ENCODE measurements around the gene SHBG. TPM values are rescaled to one million over a fixed set of nuclear protein-coding genes. Genes with fewer than 3 reads are reported as not detected.

Gene SHBG
- total RNA-seq, 2 experiments from 2014 or later = not detected

DNA sequence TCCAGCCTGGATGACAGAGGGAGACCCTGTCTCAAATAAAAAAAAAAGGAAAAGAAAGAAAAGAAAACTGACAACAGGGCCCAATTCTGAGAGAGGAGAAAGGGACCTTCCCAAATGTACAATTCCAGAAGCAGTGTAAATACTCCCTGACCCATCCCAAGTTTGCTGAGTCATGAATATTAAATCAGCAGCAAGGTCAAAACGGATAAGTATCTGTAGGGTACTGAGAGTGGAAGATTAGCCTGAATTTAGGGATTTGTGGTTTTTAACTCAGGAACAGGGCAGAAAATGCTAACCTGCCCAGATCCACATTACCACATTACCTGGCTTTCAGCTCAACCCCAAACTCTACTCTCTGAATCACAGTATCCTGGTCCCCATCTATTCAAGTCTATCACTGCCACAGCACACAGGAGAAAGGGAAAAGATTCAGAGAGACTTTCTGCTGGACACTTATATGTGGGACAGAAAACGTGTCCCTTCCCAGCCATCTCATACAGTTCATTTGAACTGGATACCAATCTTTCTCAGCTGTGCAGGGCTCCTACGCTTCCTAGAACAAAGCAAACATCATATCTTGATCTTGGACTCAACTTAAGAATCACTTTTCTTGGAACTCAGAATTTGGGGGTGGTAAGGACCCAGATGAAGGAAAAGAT, 18.2 kb upstream of the SHBG start:
- no peak for ATAC-seq
- ChIA-PET CTCF (interaction anchor here (1.0 to 3.1 kb wide), 5 partner anchors 14 to 88 kb away, joined by 3 to 15 read pairs (median 3); partner anchors contain the start of genes SOX15 and TP53), POLR2A (interaction anchor here (0.6 to 0.9 kb wide), 3 partner anchors 103 to 636 kb away, joined by 3 to 4 read pairs (median 3); partner anchors contain the start of gene CTC1)
- TF ChIP-seq, protein P1, sequence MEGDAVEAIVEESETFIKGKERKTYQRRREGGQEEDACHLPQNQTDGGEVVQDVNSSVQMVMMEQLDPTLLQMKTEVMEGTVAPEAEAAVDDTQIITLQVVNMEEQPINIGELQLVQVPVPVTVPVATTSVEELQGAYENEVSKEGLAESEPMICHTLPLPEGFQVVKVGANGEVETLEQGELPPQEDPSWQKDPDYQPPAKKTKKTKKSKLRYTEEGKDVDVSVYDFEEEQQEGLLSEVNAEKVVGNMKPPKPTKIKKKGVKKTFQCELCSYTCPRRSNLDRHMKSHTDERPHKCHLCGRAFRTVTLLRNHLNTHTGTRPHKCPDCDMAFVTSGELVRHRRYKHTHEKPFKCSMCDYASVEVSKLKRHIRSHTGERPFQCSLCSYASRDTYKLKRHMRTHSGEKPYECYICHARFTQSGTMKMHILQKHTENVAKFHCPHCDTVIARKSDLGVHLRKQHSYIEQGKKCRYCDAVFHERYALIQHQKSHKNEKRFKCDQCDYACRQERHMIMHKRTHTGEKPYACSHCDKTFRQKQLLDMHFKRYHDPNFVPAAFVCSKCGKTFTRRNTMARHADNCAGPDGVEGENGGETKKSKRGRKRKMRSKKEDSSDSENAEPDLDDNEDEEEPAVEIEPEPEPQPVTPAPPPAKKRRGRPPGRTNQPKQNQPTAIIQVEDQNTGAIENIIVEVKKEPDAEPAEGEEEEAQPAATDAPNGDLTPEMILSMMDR (IDR thresholded peaks at IDR 0.05) = no peak
- DNase-seq = no peak
- Mint-ChIP-seq H3K9me3 (no peaks in the 10 kb centered on the region), H3K27ac (no peak overlapping the region), H3K4me1 (ENCODE audit: low read depth) (peaks cover 34% of the 10 kb centered on the region), H3K4me3 (peak overlapping the region; percentile 6), H3K36me3 (ENCODE audit: low read depth) (peaks cover 7% of the 10 kb centered on the region), H3K27me3 (no peaks in the 10 kb centered on the region)
- intact Hi-C loops (cut with micrococcal nuclease) = no loop called here

DNA sequence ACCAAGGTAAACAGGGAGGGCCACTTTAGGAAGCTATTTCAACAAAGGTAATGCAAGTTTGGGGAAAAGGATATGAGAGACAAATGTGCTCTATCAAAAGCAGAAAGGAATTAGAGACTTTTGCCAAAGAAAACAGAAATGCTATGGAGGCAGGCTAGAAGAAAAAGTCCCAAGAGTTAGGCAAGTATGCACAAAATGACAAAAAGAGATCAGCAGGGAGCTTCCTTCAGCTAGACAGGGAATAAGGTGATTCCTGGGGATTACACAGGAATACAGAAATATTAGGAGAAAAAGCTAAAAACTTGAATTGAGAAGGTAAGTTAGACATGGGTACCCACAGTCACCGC, 17.7 kb upstream of the SHBG start:
- no peak for ATAC-seq
- intact Hi-C loops (cut with micrococcal nuclease) = no loop called here
- TF ChIP-seq, protein P1 (IDR thresholded peaks at IDR 0.05) = no peak
- H3K27ac Mint-ChIP-seq = no peak overlapping the region
- H3K4me3 Mint-ChIP-seq = peak overlapping the region; percentile 6
- H3K9me3 Mint-ChIP-seq = no peaks in the 10 kb centered on the region
- peaks cover 34% of the 10 kb centered on the region for H3K4me1 Mint-ChIP-seq (ENCODE audit: low read depth)
- DNase-seq = no peak
- peaks cover 7% of the 10 kb centered on the region for H3K36me3 Mint-ChIP-seq (ENCODE audit: low read depth)
- H3K27me3 Mint-ChIP-seq = no peaks in the 10 kb centered on the region
- ChIA-PET POLR2A (interaction anchor here (0.5 to 0.9 kb wide), 3 partner anchors 104 to 163 kb away, joined by 3 to 4 read pairs (median 3); no protein-coding TSS in a partner anchor), CTCF (interaction anchor here (1.2 to 3.1 kb wide), 4 partner anchors 22 to 89 kb away, joined by 3 to 15 read pairs (median 4); partner anchors contain the start of genes SOX15 and TP53)

DNA sequence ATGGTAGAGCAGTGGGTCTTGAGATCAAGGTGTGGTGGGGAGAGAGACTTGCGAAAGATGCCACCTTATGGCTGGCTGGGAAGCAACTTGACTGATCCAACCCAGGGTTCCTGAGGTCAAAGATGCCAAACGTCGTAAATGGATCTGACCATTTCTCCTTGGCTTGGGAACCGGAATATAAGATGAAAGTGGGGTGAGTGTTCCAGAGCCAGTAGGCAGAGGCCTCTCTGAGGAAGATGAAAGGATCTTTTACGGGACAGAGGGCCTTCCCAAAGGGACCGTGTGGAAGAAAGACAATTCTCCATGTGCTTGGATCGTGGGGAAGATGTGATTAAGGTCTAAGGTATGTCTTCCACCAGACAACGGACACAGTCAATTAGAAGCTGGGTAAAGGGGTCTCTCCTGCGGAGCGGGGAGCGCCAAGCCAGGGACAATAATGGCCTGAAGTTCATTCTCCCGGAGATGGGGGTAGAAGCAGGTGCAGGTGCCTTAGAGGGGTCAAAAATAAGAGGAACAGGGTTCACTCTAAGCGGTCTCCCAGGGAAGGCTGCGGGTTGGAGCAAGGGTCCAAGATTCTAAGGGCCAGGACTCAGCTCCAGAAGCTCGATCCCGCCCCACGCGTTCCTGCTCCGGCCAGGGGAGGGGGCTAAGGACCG, 16.0 kb upstream of the SHBG start:
- Mint-ChIP-seq H3K36me3 (ENCODE audit: low read depth) (peaks cover 7% of the 10 kb centered on the region), H3K27ac (peak overlapping the region; percentile 86), H3K27me3 (no peaks in the 10 kb centered on the region), H3K9me3 (no peaks in the 10 kb centered on the region), H3K4me1 (ENCODE audit: low read depth) (peaks cover 34% of the 10 kb centered on the region), H3K4me3 (peak overlapping the region; percentile 90)
- TF ChIP-seq, protein P1 (IDR thresholded peaks at IDR 0.05) = no peak
- ChIA-PET CTCF (interaction anchor here (0.7 to 3.1 kb wide), 7 partner anchors 9 to 334 kb away, joined by 3 to 15 read pairs (median 3); partner anchors contain the start of genes ATP1B2 and SOX15), POLR2A (interaction anchor here (0.6 to 2.9 kb wide), 8 partner anchors 8 to 73 kb away, joined by 3 to 23 read pairs (median 6); partner anchors contain the start of genes MPDU1, SAT2 and TP53)
- intact Hi-C loops (cut with micrococcal nuclease) = no loop called here
- no peak for ATAC-seq
- no peak for DNase-seq

DNA sequence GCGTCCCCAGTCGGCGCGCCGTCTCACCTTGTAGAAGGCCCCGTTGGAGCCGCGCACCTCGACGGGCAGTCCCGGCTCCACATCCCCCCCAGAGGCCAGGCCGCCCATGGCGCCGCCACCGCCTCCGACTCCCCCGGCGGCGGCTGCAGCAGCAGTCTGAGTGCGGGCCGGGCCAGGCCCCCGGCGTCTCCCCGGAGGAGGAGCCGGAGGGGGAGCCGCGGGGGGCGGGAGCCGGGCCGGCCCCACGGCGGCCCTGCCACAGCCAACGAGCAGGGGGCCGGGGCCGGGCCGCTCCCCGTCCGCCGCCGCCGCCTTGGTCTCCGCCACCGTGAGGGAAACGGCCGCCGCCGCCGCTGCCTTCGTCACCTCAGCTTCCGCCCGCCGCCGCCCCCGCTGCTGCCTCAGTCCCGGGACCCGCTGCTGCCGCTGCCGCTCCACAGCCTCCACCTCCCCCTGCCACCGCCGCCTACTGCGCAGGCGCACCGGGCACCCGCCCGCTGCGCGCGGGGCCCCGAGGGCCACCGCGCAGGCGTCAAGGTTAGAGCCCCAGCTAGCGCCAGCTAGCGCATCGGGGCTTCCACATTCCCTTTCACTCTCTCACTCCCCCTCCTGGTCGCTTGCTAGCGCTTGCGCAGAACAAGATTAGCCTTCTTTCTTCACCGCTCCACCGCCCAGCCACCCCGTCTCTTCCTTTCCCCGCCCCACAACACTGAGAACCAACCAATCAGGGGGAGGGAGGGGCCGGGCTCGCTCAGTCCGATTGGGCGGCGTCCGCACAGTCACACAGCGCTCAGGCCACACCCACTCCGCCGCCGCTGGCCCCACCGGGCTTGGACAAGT, 15.3 kb upstream of the SHBG start, which contains the start of gene FXR2:
Gene FXR2 (minus strand): TSS at position 473 of the 840 bp plus-strand sequence. CDS start 365 bp downstream, at position 108.
- Mint-ChIP-seq H3K27ac (peak within 1 kb of the TSS; percentile 89), H3K4me3 (peak within 1 kb of the TSS; percentile 90), H3K9me3 (no peaks in the 10 kb centered on the region), H3K36me3 (ENCODE audit: low read depth) (peaks cover 7% of the 10 kb centered on the region), H3K27me3 (no peaks in the 10 kb centered on the region), H3K4me1 (ENCODE audit: low read depth) (peaks cover 31% of the 10 kb centered on the region)
- ATAC-seq (peak; percentile 96), DNase-seq (peak; percentile 100)
- ChIA-PET CTCF (interaction anchor here (0.8 to 3.1 kb wide), 17 partner anchors 8 to 334 kb away, joined by 3 to 15 read pairs (median 4); partner anchors contain the start of genes MPDU1, SAT2, SOX15 and TP53), POLR2A (interaction anchor here (0.6 to 2.9 kb wide), 13 partner anchors 9 to 232 kb away, joined by 3 to 23 read pairs (median 5); partner anchors contain the start of genes CD68, MPDU1, SAT2 and TP53)
- TF ChIP-seq, protein P1 (IDR thresholded peaks at IDR 0.05) = peak; percentile 53
- intact Hi-C loops (cut with micrococcal nuclease) = no loop called here

All from activated CD8-positive, alpha-beta T cell treated with anti-CD3 and anti-CD28 coated beads for 36 hours (primary cell).